Mesodermal cell (in vitro differentiated cells): ENCODE results near the gene INTS6.

Experiments used
- H3K27ac ChIP-seq: 2 replicates; pipeline ENCODE4 v1.7.0; 2013; ENCODE audit warnings: mild to moderate bottlenecking, low read depth, low read length, moderate library complexity; ENCODE audit not compliant: severe bottlenecking
- H3K36me3 ChIP-seq: 2 replicates; pipeline ENCODE4 v1.7.1; 2013; ENCODE audit warnings: mild to moderate bottlenecking, low read length, moderate library complexity; ENCODE audit not compliant: control insufficient read depth, insufficient read depth
- H3K4me1 ChIP-seq: one replicate; pipeline ENCODE4 v1.7.1; 2013; ENCODE audit warnings: mild to moderate bottlenecking, low read length; ENCODE audit not compliant: insufficient read depth, control insufficient read depth, poor library complexity, severe bottlenecking
- H3K4me3 ChIP-seq: 2 replicates; pipeline ENCODE4 v1.7.0; 2013; ENCODE audit warnings: low read length, control low read depth, mild to moderate bottlenecking; ENCODE audit not compliant: insufficient read depth, poor library complexity, severe bottlenecking; ENCODE audit errors: extremely low read depth
- H3K9me3 ChIP-seq: 2 replicates; pipeline ENCODE4 v1.7.1; 2013; ENCODE audit warnings: mild to moderate bottlenecking, low read length, moderate library complexity; ENCODE audit not compliant: control insufficient read depth
- WGBS, 2 experiments: methylation state at CpG; one replicate each; pipeline ENCODE4 v1.1.5; 2013; ENCODE audit warnings: missing lambda C conversion rate in 2 of 2; ENCODE audit not compliant: insufficient coverage in 2 of 2; 5-methylcytosine and 5-hydroxymethylcytosine counted together

INTS6 gene

GRCh38 chr13:51313619-51314018 is 139.2 kb downstream of the INTS6 start:
- Histone ChIP-seq H3K4me1 (peaks cover 5% of the 10 kb centered on the region), H3K36me3 (no peaks in the 10 kb centered on the region)
- WGBS, 2 experiments: 83% methylated on average over 1 of the region's 1 CpG; no CpG with 5 or more reads in 1 of the 2 experiments

DNA sequence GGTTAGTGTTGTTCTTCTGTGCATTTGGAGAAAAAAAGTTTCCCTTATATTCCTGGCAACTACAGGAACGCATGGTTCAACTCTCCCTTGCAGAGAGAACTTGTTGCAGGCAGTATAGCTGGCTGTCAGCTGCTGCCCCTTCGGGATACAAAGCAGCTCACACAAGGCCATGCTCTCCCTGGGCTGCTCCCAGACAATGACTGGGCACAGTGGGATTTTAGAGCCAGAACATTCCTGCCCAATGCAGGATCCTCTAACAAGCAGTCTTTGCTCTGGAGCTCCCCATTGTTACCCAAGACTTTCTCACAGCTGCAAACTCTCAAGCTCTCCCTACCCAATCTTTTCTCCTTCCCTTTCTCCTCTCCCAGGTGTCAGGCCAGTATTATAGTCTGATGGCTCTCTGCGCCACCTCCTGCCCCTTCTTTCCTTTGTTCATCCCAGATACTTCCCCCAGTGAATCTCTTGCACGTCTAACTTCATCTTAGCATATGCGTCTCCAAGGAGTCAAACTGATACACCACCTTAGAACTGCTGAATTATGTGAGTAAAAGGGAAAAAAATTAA is 140.8 kb downstream of the INTS6 start:
- Histone ChIP-seq H3K4me3 (no peak overlapping the region), H3K27ac (no peak overlapping the region), H3K9me3 (no peaks in the 10 kb centered on the region), H3K36me3 (no peaks in the 10 kb centered on the region), H3K4me1 (peaks cover 5% of the 10 kb centered on the region)
- WGBS, 2 experiments: 75 to 85% methylated on average over 2 to 3 of the region's 5 CpGs

More at GRCh38 chr13:51313619-51314018, 139.2 kb downstream of the INTS6 start:
- Histone ChIP-seq H3K27ac (no peak overlapping the region), H3K4me3 (no peak overlapping the region), H3K9me3 (no peaks in the 10 kb centered on the region)
